HFFc6 (cell line): ENCODE measurements around the gene CENPC. TPM values are rescaled to one million over a fixed set of nuclear protein-coding genes. Genes with fewer than 3 reads are reported as not detected.
A peak's percentile ranks its signal among the peaks of the same experiment; 100 is the strongest.

Experiments
- DNase-seq: peaks from one replicate; pipeline ENCODE4 v3.0.0-alpha.2; 2018
- H3K27ac Mint-ChIP-seq: 2 replicates; pipeline ENCODE4 v1.8.0; 2020; ENCODE audit warnings: mild to moderate bottlenecking, mixed read lengths
- H3K27me3 Mint-ChIP-seq: 2 replicates; pipeline ENCODE4 v1.8.0; 2021; ENCODE audit warnings: mild to moderate bottlenecking, moderate library complexity, mixed read lengths; ENCODE audit not compliant: insufficient read depth
- H3K36me3 Mint-ChIP-seq: 2 replicates; pipeline ENCODE4 v1.8.0; 2021; ENCODE audit warnings: low read depth, mixed read lengths
- H3K4me1 Mint-ChIP-seq: 2 replicates; pipeline ENCODE4 v1.8.0; 2020; ENCODE audit warnings: low read depth, mixed read lengths
- H3K4me3 Mint-ChIP-seq: 2 replicates; pipeline ENCODE4 v1.8.0; 2020; ENCODE audit warnings: mild to moderate bottlenecking, moderate library complexity, mixed read lengths
- H3K9me3 Mint-ChIP-seq: 2 replicates; pipeline ENCODE4 v1.8.0; 2020; ENCODE audit warnings: mild to moderate bottlenecking, mixed read lengths
- CTCF ChIP-seq: fragments of 200-600 bp; sonication (generic); IDR thresholded peaks from 2 replicates; pipeline ENCODE4 v1.5.0; 2021; ENCODE audit warnings: antibody characterized with exemption, mild to moderate bottlenecking
- total RNA-seq, 6 experiments: library from RNA; stranded (reverse); fragmentation: NEBNext Ultra II Directional; extraction: Animal tissue kit (Norgen Biotek cat#: 25700); gene quantifications; 2 replicates in 1 of 6; 3 replicates in 5 of 6; pipeline ENCODE4 v1.2.3, GENCODE V29; 2021

CENPC gene
- total RNA-seq, 6 experiments from 2014 or later = 8.0 to 9.4 (median 9.0) TPM

GRCh38 chr4:67550451-67550850 is 5.1 kb upstream of the CENPC start:
- no peak overlapping the region for H3K4me3 Mint-ChIP-seq
- H3K9me3 Mint-ChIP-seq = no peaks in the 10 kb centered on the region
- H3K4me1 Mint-ChIP-seq = no peaks in the 10 kb centered on the region
- H3K36me3 Mint-ChIP-seq = no peaks in the 10 kb centered on the region
- no peak overlapping the region for H3K27ac Mint-ChIP-seq
- peaks cover 5% of the 10 kb centered on the region for H3K27me3 Mint-ChIP-seq
- no peak for DNase-seq
- no peak for TF ChIP-seq CTCF

DNA sequence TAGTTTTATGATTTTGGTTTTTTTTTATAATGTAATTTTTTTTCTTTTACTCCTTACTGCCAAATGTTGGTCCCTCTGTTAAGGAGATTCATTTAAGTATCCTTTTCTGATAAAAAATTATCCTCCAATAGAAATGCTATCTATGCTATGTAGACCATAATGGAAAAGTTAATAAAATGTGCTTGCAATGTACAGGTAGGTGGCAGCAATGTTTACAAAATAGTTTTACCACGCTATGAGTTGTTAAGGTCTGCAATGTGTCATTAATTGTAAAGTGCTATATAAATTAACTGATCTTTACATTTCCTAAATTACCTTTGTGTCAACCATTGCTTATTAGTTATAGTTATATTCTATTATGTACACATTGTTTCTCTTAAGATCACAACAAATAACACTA is 3.8 kb upstream of the CENPC start:
- DNase-seq = no peak
- Mint-ChIP-seq H3K27me3 (peaks cover 2% of the 10 kb centered on the region), H3K9me3 (no peaks in the 10 kb centered on the region), H3K36me3 (peaks cover 7% of the 10 kb centered on the region), H3K4me3 (no peak overlapping the region), H3K4me1 (peaks cover 5% of the 10 kb centered on the region), H3K27ac (no peak overlapping the region)
- peak; percentile 58 for TF ChIP-seq CTCF

- Mint-ChIP-seq H3K27me3 (peaks cover 1% of the 10 kb centered on the region; the same call in 1 of the 2 replicates), H3K27ac (no peak overlapping the region), H3K4me3 (no peak overlapping the region), H3K9me3 (no peaks in the 10 kb centered on the region), H3K36me3 (peaks cover 14% of the 10 kb centered on the region), H3K4me1 (peaks cover 27% of the 10 kb centered on the region)
- TF ChIP-seq CTCF = no peak
- no peak for DNase-seq
Observed at GRCh38 chr4:67546971-67547370, 1.7 kb upstream of the CENPC start.

DNA sequence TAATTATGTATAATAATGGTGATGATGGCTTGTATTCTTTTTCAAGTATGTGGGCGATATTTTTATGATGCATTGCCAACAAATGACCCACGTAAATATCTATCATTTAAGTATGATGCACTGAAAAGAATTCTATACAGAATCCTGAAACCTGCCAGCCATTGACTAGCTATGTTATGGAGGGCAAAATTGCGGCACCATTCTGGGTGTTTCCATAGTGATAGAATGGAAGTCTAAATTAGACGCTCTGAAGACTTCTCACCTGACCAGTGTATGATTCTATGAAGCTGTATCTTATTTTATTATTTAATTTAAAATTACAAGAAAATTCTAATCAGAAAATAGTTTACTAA is 677 bp upstream of the CENPC start:
- H3K27me3 Mint-ChIP-seq = 0 out of 2 replicates have a peak, but pooled peaks cover 1% of the 10 kb centered on the region
- no peak overlapping the region for H3K27ac Mint-ChIP-seq
- H3K4me1 Mint-ChIP-seq = peaks cover 32% of the 10 kb centered on the region
- no peaks in the 10 kb centered on the region for H3K9me3 Mint-ChIP-seq
- peaks cover 14% of the 10 kb centered on the region for H3K36me3 Mint-ChIP-seq
- no peak for TF ChIP-seq CTCF
- H3K4me3 Mint-ChIP-seq = peak overlapping the region; percentile 98
- no peak for DNase-seq

GRCh38 chr4:67542076-67542475 is 3.2 kb downstream of the CENPC start:
- Mint-ChIP-seq H3K4me3 (no peak overlapping the region), H3K27ac (no peak overlapping the region), H3K36me3 (peaks cover 25% of the 10 kb centered on the region), H3K27me3 (0 out of 2 replicates have a peak, but pooled peaks cover 1% of the 10 kb centered on the region), H3K4me1 (peaks cover 32% of the 10 kb centered on the region), H3K9me3 (no peaks in the 10 kb centered on the region)
- no peak for TF ChIP-seq CTCF
- DNase-seq = no peak

GRCh38 chr4:67539830-67540229 is 5.5 kb downstream of the CENPC start:
- Mint-ChIP-seq H3K36me3 (peaks cover 33% of the 10 kb centered on the region), H3K27ac (no peak overlapping the region), H3K27me3 (no peaks in the 10 kb centered on the region), H3K4me1 (peaks cover 32% of the 10 kb centered on the region), H3K4me3 (no peak overlapping the region), H3K9me3 (no peaks in the 10 kb centered on the region)
- DNase-seq = no peak
- TF ChIP-seq CTCF = no peak
